ENCODE results near the gene RAC2. TPM values are rescaled to one million over a fixed set of nuclear protein-coding genes. Genes with fewer than 3 reads are reported as not detected.

RAC2 gene
- total RNA-seq, 2 donors from 2014 or later, result 620 to 681 TPM

DNA sequence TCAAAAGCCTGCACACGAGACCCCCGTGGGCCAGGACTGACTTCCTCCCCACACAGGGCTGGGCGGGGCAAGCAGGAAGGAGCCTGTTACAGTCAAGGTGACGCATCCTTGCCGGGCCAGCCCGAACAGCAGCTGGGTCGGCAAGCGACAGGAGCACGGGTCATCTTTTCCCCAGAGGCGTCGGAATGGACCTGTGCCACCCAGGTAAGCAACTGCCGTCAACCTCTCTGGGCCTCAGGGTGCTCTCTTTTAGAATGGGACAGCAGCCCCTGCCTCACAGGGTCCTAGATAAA, 38.3 kb upstream of the RAC2 start, which contains the start of gene CYTH4:
TSS of gene CYTH4 (plus strand) at position 124 of the 293 bp plus-strand sequence. CDS start at position 186, 62 bp downstream.
- peak; percentile 90 to 93 for ATAC-seq (replicated peaks in 1 of 2)

DNA sequence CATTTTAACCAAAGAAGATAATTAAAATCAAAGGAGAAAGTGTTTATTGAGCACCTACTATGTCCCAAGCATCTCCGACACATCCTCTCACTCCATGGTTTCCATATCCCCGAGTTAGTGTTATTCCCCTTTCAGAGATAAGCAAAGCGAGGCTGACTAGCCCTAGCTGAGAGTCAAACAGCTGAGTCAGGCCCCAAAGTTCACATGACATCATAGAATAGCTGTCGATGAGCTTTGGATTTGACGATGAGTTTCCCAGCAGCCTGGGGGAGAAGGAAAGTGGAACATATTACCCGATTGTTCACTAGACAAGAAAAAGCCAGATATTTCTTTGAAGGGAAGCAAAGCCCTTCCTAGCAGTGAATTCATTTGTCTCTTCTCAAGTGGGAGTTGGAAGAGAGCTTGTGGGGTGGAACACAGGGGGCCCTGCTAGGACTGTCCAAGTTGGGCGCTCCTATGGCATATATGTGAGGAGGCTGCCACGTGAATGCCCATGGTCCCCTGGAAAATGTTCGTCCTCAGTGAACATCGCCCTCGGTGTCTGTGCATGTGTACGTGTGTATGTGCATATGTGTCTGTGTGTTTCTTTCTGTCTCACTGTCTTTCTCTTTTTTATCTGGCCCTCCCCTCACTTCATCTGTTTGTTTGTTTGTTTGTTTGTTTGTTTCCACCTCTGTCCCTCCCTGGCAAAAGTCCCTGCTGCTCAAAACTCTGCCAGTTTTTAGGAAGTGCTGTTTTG, 37.7 kb upstream of the RAC2 start:
- Mint-ChIP-seq H3K27me3 (ENCODE audit: low read depth) (peaks cover 8% of the 10 kb centered on the region), H3K4me1 (ENCODE audit: low read depth) (peaks cover 77% of the 10 kb centered on the region), H3K27ac (peak overlapping the region; percentile 98), H3K36me3 (ENCODE audit: insufficient read depth in 2 of 2) (peaks cover 6 to 13% of the 10 kb centered on the region in 2 donors), H3K9me3 (no peaks in the 10 kb centered on the region), H3K4me3 (peak overlapping the region; percentile 93)
- DNase-seq, result no peak
- peak; percentile 40 to 44 for ATAC-seq (replicated peaks in 1 of 2)

More for the DNA sequence above, 38.3 kb upstream of the RAC2 start, which contains the start of gene CYTH4:
- H3K9me3 Mint-ChIP-seq, result no peaks in the 10 kb centered on the region
- peak within 1 kb of the TSS; percentile 98 for H3K27ac Mint-ChIP-seq
- H3K27me3 Mint-ChIP-seq (ENCODE audit: low read depth), result peaks cover 8% of the 10 kb centered on the region
- peak within 1 kb of the TSS; percentile 93 for H3K4me3 Mint-ChIP-seq
- DNase-seq, result peak; percentile 85 to 87
- H3K4me1 Mint-ChIP-seq (ENCODE audit: low read depth), result peaks cover 80% of the 10 kb centered on the region
- H3K36me3 Mint-ChIP-seq (ENCODE audit: insufficient read depth in 2 of 2), result peaks cover 6 to 16% of the 10 kb centered on the region in 2 donors

DNA sequence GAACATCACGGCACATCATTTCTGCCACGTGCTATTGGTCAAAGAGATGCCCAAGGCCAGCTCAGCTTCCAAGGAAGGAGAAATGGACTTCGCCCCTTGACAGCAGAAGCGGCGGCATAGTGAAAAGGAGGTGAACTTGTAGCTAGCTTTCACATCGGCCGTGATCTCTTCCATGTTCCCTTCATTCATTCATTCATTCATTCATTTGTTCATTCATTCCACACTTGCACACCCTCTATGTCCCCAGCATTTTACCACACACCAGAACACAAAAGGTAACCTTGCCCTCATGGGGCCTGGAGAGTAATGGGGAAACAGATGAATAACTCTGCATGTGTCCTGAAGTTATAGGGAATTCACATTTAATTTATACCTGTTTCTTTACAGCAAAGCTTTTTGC, 37.1 kb upstream of the RAC2 start:
- DNase-seq (no peak), ATAC-seq (replicated peaks in 1 of 2) (no peak)
- peaks cover 8% of the 10 kb centered on the region for H3K27me3 Mint-ChIP-seq (ENCODE audit: low read depth)
- peaks cover 5 to 13% of the 10 kb centered on the region in 2 donors for H3K36me3 Mint-ChIP-seq (ENCODE audit: insufficient read depth in 2 of 2)
- peak overlapping the region in 1 of 2 donors; percentile 93 for H3K4me3 Mint-ChIP-seq
- peaks cover 77% of the 10 kb centered on the region for H3K4me1 Mint-ChIP-seq (ENCODE audit: low read depth)
- H3K9me3 Mint-ChIP-seq, result no peaks in the 10 kb centered on the region
- peak overlapping the region; percentile 47 for H3K27ac Mint-ChIP-seq

DNA sequence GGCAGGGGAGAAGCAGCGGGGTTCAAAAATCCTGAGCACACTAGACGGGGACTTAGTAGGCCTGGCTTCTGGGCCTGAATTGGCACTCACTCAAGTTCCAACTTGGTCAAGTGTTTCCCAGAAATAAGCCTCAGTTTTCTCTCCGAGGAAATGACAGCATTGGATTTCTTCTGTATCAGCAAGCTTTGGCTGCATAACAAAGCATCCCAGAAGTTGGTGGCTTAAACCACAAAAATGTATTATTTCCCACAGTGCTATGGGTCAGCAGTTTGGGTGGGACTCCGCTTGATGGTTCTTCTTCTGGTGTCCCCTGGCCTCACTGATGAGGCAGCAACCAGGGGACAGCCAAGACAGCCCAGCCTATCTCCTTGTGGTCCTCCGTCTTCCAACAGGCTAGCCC, 36.6 kb upstream of the RAC2 start:
- DNase-seq, result no peak
- Mint-ChIP-seq H3K9me3 (no peaks in the 10 kb centered on the region), H3K4me3 (no peak overlapping the region), H3K27ac (peak overlapping the region; percentile 47), H3K4me1 (ENCODE audit: low read depth) (peaks cover 77% of the 10 kb centered on the region), H3K36me3 (ENCODE audit: insufficient read depth in 2 of 2) (peaks cover 5 to 13% of the 10 kb centered on the region in 2 donors), H3K27me3 (ENCODE audit: low read depth) (peaks cover 8% of the 10 kb centered on the region)
- no peak for ATAC-seq (replicated peaks in 1 of 2)

DNA sequence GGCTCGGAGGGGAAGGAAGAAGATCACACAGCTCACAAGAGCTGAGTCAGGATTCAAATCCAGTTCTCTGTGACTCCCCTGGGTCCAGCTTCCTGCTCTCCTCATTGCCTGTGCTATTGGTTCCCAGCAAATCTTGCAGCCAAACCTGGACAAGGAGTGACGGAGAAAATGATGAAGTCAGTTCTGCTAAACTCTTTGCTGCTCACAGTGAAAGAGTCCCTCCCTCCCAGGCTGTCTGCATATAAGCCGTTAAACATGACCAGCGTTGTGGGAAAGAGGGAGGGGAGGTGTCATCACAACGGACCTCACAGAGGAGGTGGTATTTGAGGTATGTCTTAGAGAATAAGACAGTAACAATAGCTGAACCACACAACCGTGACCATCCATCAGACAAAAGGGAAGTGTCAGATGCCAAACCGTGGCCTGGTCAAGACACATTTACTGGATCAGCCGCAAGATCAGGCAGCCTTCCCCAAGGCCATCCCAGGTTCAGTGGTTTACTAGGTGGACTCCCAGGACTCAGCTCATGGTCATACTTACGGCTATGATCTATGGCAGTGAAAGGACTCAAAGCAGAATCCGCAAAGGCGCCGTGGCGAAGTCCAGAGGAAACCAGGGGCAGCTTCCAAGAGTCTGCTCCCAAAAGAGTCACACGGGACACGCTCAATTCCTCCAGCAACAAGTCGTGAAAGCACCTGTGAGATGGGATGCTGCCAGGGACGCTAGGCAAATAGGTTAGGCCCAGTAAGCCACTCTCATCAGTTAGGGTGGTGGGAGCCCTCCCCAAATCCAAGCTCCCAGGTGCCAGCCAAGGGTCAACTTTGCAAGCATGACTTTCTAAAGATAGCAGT, 35.5 kb upstream of the RAC2 start:
- no peak for DNase-seq
- peaks cover 79% of the 10 kb centered on the region for H3K4me1 Mint-ChIP-seq (ENCODE audit: low read depth)
- H3K9me3 Mint-ChIP-seq, result no peaks in the 10 kb centered on the region
- peaks cover 8% of the 10 kb centered on the region for H3K27me3 Mint-ChIP-seq (ENCODE audit: low read depth)
- no peak overlapping the region for H3K27ac Mint-ChIP-seq
- no peak overlapping the region for H3K4me3 Mint-ChIP-seq
- no peak for ATAC-seq (replicated peaks in 1 of 2)
- peaks cover 5 to 10% of the 10 kb centered on the region in 2 donors for H3K36me3 Mint-ChIP-seq (ENCODE audit: insufficient read depth in 2 of 2)

DNA sequence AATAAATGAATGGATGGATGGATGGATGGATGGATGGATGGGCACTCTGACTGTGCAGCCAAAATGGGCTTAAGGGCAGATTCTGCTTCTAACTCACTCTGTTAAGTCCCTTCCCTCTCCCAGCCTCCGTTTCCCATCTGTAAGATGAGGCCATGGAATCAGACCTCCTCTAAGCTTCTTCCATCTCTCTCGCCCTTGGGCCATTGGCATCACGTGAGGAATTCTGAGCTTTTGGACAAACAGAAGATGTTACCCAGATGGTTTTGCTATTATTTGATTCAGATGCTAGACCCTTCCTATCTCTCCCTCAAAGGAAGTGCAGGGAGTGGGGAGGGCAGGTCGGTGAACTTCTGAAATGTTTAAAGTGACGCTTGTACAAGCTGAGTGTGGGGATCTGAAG, 34.2 kb upstream of the RAC2 start:
- H3K4me1 Mint-ChIP-seq (ENCODE audit: low read depth), result peaks cover 79% of the 10 kb centered on the region
- H3K27ac Mint-ChIP-seq, result no peak overlapping the region
- no peak overlapping the region for H3K4me3 Mint-ChIP-seq
- H3K9me3 Mint-ChIP-seq, result no peaks in the 10 kb centered on the region
- H3K27me3 Mint-ChIP-seq (ENCODE audit: low read depth), result peaks cover 8% of the 10 kb centered on the region
- DNase-seq (no peak), ATAC-seq (replicated peaks in 1 of 2) (no peak)
- peaks cover 5 to 10% of the 10 kb centered on the region in 2 donors for H3K36me3 Mint-ChIP-seq (ENCODE audit: insufficient read depth in 2 of 2)

DNA sequence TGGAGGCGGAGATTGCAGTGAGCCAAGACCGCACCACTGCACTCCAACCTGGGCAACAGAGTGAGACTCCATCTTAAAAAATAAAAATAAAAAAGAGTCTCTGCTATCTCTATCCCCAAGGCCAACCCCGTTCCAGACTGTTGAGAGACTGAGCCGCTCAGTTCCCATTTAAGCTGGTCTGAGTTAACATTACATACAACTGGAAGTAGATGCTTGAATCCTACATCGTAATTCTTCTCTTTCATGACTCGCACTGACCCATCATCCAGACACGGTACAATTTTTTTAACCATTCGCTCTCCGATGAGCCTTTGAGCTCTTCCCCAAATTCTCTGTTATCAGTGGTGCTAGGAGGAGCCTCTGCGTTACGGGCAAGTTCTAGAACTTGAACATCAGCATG, 33.3 kb upstream of the RAC2 start:
- DNase-seq (no peak), ATAC-seq (replicated peaks in 1 of 2) (no peak)
- H3K4me3 Mint-ChIP-seq, result no peak overlapping the region
- H3K9me3 Mint-ChIP-seq, result no peaks in the 10 kb centered on the region
- H3K27ac Mint-ChIP-seq, result no peak overlapping the region
- H3K4me1 Mint-ChIP-seq (ENCODE audit: low read depth), result peaks cover 75% of the 10 kb centered on the region
- H3K27me3 Mint-ChIP-seq (ENCODE audit: low read depth), result peaks cover 8% of the 10 kb centered on the region
- H3K36me3 Mint-ChIP-seq (ENCODE audit: insufficient read depth in 2 of 2), result peaks cover 0 to 3% of the 10 kb centered on the region in 2 donors

DNA sequence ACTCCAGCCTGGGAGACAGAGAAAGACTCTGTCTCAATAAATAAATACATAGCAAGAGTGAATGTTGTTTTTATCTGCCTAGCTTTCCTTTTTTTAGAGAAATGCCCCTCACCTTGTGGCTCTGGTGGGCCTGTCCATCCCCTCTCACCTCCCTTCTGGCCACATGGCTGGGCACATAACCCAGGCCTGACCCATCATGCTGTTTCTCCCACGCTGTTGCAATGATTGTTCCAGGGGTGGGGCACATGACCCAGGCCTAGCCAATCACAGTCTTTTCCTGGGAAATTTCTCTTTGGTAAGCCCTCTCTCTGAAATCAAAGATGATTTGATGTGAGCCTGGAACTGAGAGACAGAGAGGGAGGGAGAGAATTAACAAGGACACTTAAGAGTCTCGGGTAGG, 32.7 kb upstream of the RAC2 start:
- Mint-ChIP-seq H3K27me3 (ENCODE audit: low read depth) (peaks cover 8% of the 10 kb centered on the region), H3K4me3 (no peak overlapping the region)

DNA sequence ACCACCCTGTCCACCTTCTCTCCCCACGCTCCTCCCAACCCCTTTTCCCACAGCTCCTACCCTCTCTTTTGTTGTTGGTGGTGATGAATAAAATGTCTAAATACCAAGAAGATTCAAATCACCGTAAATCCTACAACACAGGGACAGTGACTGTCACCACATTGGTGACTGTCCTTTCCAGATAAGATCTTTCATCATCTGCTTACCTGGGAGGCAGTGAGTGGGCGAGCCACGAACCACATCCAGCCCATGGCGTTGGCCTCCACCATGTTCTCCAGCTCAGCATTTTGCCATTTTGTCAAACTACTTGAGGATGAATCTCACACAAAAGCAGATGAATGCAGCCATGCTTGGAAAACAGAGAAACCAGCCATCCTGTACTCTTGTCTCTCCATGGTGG, 31.6 kb upstream of the RAC2 start:
- Mint-ChIP-seq H3K4me3 (peak overlapping the region; percentile 6 to 22), H3K9me3 (no peaks in the 10 kb centered on the region), H3K27me3 (ENCODE audit: low read depth) (peaks cover 8% of the 10 kb centered on the region), H3K4me1 (ENCODE audit: low read depth) (peaks cover 60% of the 10 kb centered on the region), H3K36me3 (ENCODE audit: insufficient read depth in 2 of 2) (no peaks in the 10 kb centered on the region), H3K27ac (no peak overlapping the region)
- DNase-seq, result peak; percentile 72 to 82
- peak; percentile 76 to 79 for ATAC-seq (replicated peaks in 1 of 2)

More for the DNA sequence above, 32.7 kb upstream of the RAC2 start:
- no peaks in the 10 kb centered on the region for H3K9me3 Mint-ChIP-seq
- no peak overlapping the region for H3K27ac Mint-ChIP-seq
- ATAC-seq (replicated peaks in 1 of 2) (no peak), DNase-seq (no peak)
- H3K36me3 Mint-ChIP-seq (ENCODE audit: insufficient read depth in 2 of 2), result no peaks in the 10 kb centered on the region
- peaks cover 69% of the 10 kb centered on the region for H3K4me1 Mint-ChIP-seq (ENCODE audit: low read depth)

DNA sequence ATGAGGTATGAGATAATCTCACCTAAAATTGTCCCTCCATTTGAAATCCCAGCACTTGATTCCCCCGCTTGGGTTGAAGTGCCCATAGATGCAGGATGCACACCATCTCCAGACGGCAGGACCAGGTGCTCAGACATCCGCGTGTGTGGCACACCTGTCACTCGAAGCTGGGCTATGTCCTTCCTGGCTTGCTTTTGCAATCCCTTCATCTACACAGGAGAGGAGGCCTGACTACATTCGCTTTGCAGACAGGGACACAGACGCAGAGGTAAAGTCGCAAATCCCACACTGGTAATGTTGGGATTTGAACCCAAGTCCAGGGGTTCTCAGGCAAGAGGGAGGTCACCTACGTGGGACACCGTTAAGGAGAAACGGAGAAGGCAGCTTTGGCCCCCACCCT, 31.1 kb upstream of the RAC2 start:
- peaks cover 62% of the 10 kb centered on the region for H3K4me1 Mint-ChIP-seq (ENCODE audit: low read depth)
- DNase-seq (no peak), ATAC-seq (replicated peaks in 1 of 2) (no peak)
- H3K27ac Mint-ChIP-seq, result peak overlapping the region; percentile 24
- H3K9me3 Mint-ChIP-seq, result no peaks in the 10 kb centered on the region
- H3K36me3 Mint-ChIP-seq (ENCODE audit: insufficient read depth in 2 of 2), result no peaks in the 10 kb centered on the region
- peaks cover 8% of the 10 kb centered on the region for H3K27me3 Mint-ChIP-seq (ENCODE audit: low read depth)
- H3K4me3 Mint-ChIP-seq, result peak overlapping the region; percentile 22 to 50

DNA sequence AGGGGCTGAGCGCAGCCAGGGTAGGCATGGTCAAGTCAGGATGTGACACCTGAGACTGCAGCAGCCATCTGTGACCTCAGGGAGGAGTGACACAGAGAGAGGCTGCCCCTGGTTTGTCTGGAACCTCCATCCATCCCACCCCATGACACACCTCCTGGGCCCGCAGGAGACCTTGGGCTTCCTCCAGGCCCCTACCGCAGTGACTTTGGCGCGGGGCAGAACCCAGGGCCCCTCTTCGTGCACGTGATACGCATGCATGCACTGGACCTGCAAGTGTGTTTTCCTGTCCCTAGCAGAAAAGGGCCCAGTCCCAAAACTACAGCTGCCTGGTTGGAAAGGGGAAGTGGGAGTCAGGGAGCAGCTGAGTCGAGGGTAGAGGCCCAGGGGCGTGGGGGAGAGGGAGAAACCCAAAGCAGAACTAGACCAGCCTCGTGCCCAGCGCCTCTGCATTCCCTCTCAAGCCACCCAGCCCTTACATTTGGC, 30.4 kb upstream of the RAC2 start:
- Mint-ChIP-seq H3K9me3 (no peaks in the 10 kb centered on the region), H3K4me3 (peak overlapping the region; percentile 35 to 50), H3K27ac (no peak overlapping the region), H3K27me3 (ENCODE audit: low read depth) (peaks cover 8% of the 10 kb centered on the region), H3K4me1 (ENCODE audit: low read depth) (peaks cover 69% of the 10 kb centered on the region), H3K36me3 (ENCODE audit: insufficient read depth in 2 of 2) (no peaks in the 10 kb centered on the region)
- ATAC-seq (replicated peaks in 1 of 2), result no peak
- DNase-seq, result no peak

DNA sequence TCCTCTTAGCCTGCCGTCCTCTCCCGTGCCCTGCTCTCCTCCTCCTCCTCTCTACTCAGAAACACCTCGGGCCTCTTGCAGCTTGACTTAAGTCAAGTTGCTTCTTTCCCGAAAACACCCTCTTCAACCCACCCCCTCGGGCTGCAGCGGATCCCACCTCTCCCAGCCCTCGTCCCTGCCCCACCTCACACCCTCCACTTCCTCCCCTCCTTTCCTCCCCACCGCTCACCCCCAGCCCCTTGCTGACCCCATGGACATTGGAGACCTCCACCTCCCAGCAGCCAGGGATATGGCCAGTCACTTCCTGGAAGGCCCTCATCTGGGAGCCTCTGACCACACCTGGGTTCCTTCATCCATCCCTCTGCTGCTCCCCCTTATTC, 29.8 kb upstream of the RAC2 start:
- Mint-ChIP-seq H3K4me1 (ENCODE audit: low read depth) (peaks cover 65% of the 10 kb centered on the region), H3K9me3 (no peaks in the 10 kb centered on the region), H3K27ac (peak overlapping the region; percentile 39), H3K4me3 (peak overlapping the region; percentile 48 to 62), H3K36me3 (ENCODE audit: insufficient read depth in 2 of 2) (no peaks in the 10 kb centered on the region), H3K27me3 (ENCODE audit: low read depth) (peaks cover 6% of the 10 kb centered on the region)
- ATAC-seq (replicated peaks in 1 of 2) (no peak), DNase-seq (no peak)

DNA sequence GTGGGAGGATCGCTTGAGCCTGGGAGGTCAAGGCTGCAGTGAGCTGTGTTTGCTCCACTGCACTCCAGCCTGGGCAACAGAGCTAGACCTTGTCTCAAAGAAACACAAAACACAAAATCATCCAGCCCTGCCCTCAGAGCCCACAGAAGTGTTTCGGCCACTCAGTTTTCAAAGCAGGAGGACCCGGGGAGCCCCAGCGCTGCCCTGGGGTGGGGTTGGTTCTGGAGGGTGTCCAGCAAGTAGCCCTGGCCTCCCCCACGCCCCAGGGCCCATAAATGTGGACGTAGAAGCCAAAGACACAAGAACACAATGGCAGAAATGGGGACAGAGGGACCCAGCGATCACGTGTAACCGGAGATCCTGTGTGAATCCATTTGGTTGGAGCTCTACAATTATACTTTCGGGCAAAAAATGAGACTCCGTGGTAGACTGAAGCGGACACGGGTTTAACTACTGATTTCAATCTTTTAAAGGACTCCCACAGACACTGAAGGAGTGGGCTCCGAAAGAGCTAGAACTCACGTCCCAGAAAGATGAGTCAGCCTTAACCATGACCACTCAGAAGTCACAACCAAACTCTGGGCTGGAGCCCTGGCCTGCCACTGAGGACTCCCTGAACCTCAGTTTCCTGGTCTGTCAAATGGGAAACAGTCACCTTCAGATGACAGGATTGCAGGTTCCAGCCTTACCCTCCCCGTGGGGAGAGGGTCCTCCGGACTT, 29.2 kb upstream of the RAC2 start:
- DNase-seq (peak; percentile 70 to 71), ATAC-seq (replicated peaks in 1 of 2) (peak; percentile 86)
- H3K27me3 Mint-ChIP-seq (ENCODE audit: low read depth), result peaks cover under 1% of the 10 kb centered on the region
- no peaks in the 10 kb centered on the region for H3K9me3 Mint-ChIP-seq
- H3K4me3 Mint-ChIP-seq, result peak overlapping the region; percentile 48 to 62
- H3K36me3 Mint-ChIP-seq (ENCODE audit: insufficient read depth in 2 of 2), result no peaks in the 10 kb centered on the region
- peak overlapping the region; percentile 58 for H3K27ac Mint-ChIP-seq
- H3K4me1 Mint-ChIP-seq (ENCODE audit: low read depth), result peaks cover 60% of the 10 kb centered on the region
